Stimulated activated CD8-positive, alpha-beta memory T cell treated with anti-CD3 and anti-CD28 coated beads, Interleukin-15, amount 100 ng/mL, for 48 hours (primary cell): ENCODE measurements around the gene CCDC78.
"Not testable (repeated sequence)": the region's sequence is repeated elsewhere in the genome, so short reads cannot be mapped to it uniquely, and the experiment has no call there.

Experiments used
- DNase-seq, 2 donors: peaks; one replicate each; pipeline ENCODE4 v3.0.0-alpha.2; 2020; ENCODE audit warnings: low read depth in 2 of 2

Gene CCDC78

DNA sequence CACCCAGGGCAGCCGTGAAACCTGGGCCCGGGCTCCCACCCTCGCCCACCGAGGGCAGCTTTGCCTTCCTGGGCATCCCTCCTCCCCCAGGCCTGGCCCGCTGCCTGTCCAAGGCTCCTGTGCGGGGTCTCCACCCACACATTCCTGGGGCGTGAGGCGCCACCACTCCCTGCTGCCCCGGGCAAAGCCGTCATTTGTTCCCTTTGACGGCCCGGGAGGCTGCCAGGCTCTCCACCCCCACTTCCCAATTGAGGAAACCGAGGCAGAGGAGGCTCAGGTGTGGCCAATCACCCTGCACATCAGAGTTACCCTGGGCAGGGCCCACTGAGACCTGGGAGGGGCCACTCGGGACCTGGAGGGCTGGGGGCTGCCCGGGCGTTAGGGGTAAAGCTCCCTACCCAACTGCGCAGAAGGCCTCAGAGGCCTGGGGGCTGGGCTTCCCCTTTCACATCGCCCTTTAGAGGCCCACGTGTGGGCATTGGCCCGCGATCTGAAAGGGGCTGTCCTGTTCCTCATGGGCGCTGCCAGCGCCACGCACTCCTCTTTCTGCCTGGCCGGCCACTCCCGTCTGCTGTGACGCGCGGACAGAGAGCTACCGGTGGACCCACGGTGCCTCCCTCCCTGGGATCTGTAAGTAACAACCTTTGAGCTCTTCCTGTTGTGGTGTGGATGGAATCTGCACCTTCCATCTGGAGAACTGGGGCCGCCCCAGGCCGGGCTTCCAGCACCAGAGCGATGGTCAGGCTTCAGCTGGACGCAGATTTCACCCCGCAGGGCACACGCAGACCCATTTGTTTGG is 34.5 kb upstream of the CCDC78 start, which contains the start of gene MSLN:
MSLN (plus strand) TSS at position 190 of the 799 bp plus-strand sequence. CDS start 1,947 bp downstream, outside the sequence.
- DNase-seq = no peak

DNA sequence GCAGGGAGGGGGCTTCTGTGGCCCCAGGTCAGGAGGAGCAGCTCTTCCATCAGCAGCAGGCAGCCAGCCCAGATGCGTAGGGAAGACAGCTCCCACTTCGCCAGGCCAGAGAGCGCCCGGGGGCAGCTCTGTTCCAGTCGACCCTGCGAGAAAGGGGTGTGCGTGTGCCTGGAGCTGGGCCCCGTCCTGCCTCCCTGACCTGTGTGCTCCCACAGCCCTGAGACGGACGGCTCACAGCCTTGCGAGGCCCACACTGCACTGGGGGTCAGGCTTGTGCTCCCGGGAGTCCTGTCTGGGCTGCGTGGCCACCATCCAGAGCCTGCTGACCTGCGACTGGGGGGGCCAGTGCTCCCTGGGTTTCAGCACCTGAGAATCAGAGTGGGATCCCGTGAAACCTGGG is 33.8 kb upstream of the CCDC78 start:
- DNase-seq = no peak

DNA sequence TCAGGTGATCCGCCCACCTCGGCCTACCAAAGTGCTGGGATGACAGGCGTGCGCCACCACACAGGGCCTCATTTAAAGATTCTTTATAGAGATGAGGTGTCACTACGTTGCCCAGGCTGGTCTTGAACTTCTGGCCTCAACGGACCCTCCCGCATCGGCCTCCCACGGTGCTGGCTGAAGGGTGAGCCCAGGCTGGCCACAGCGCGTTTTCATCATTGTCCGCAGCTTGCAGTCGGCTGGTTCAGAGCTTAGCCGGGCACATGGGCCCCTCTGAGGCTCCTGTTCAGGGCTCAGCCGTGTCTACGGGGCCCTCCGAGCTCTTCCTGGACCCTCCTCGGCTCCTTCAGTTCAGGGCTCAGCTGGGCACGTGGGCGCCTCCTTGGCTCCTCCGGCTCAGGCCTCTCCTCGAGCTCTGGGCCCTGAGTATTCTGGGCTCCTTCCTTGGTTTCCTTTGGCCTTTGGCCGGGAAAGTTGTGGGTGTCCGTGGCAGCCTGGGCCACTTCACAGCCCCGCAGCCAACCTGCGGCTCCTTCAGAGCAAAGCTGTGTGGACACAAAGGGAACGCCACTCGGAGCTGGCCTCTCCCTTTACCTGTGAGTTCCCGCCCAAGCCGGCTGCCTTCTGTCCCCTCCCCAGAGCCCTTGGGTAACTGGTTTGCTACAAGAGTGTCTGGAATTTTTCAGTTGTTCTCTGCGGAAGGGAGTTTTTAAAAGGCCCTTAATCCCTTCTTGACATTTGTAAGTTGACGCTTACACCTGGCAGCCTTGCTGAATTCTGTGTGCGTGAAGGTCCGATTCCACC is 33.1 kb upstream of the CCDC78 start:
- no peak for DNase-seq

DNA sequence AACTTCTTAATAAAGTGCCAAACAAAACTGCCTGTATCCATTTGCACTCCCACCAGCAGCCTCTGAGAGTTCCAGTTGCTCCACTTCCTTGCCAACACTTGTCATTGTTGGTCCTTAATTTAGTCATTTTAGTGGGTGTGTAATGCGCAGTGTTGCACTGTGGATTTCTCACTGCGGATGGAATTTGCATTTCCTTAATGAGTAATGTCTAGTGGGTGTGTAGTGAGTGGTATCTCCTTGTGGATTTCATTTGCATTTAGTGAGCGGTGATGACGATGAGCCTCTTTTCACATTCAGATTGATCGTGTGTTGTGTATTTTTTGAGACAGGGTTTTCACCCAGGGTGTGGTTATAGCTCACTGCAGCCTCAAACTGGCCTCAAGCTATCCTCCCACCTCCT is 30.2 kb upstream of the CCDC78 start:
- DNase-seq = no peak

DNA sequence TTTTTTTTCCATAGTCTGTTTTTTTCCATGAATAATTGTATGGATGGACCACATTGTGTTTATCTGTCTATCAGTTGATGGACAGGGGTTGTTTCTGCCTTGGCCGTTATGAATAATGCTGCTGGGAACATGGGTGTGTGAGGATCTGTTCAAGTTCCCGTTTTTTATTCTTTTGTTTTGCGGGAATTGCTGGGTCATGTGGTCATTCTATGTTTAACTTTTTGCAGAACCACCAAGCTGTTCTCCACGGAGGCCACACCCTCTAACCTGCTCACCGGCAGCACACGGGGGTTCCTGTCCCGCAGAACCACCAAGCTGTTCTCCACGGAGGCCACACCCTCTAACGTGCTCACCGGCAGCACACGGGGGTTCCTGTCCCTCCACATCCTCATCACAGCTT is 28.4 kb upstream of the CCDC78 start:
- no peak for DNase-seq

DNA sequence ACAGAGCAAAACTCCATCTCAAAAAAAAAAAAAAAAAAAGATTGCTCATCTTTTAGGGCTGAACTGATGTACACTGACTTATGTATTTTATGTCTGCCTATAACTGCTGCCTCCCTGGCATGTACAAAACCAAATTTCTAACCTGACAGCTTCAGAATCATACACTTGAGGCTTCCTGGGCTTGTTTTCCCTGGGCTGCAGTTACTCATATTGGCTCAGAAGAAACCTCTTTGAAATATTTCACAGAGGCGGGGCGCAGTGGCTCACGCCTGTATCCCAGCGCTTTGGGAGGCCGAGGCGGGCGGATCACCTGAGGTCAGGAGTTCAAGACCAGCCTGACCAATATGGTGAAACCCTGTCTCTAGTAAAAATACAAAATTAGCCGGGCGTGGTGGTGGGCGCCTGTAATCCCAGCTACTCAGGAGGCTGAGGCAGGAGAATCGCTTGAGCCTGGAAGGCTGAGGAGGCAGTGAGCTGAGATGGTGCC is 27.9 kb upstream of the CCDC78 start:
- not testable (repeated sequence) for DNase-seq

DNA sequence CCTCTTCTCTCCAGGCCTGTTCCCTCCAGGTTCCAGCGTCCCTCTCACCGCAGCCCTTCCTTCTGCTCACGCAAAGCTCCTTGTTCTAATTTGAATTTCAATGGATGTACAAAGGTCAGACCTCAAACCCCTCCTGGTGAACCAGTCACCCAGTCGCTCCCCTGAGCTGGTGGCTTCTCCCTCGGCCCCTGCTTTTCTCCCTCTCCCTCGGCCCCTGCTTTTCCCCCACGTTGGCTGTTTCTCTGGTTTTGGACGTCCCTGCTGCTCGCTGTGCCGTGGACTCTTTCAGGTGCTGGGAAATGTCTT is 25.7 kb upstream of the CCDC78 start:
- DNase-seq = no peak

DNA sequence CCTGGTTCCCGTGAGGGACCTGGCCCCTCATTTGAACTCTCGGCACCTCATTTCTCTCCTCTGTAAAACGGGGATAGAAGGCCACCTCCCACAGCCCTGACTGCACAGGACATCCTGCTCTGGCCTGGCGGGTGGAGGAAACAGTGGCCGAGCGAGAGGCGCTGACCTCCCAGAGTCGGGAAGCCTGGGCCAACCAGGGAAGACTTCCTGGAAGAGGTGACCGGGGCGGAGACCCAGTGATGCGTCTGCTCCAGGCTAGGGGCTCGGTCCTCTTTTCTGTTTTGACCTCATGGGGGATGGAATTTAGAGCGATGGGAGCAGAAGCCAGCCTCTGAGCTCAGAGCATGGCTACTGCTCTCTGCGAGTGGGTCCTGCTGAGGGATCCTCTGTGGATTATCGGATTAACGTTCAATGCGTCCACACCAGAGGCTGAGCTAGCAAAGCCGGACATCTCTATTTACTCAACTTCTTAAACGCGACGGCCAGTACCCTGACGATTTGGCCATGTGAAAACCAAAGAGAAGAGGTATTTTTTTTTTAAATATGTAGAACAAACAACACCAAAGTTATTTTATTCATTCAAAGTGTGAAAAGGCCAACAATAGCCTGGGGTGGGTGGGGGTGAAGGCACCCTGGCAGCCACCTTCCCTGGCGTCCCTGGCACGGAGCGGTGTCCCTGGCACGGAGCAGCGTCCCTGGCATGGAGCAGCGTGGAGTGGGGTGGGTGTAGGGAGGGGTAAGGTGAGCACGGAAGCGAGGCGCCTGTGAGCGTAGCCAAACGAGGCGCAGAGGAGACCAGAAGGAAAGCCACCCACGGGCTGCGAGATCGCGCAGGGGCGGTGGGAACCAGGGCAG is 25.1 kb upstream of the CCDC78 start:
- DNase-seq = no peak

DNA sequence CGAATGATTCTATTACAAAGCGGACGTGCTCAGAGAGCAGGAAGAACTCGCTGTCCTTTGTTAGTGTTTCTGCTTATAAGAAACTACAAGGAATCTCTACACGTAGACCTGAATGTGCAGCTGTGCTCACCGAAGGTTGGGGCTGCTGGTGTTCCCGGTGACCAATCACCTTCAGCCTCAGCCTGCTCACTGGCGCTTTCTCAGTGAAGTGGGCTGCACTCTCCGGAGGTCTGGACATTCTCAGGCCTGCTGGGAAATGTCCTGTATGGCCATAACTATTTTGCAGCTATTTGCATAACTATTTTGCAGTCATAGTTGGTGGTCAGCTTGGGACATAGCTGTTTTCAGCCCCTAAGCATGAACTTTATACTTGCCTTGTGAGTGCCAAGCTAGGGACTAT is 24.2 kb upstream of the CCDC78 start:
- DNase-seq = no peak

DNA sequence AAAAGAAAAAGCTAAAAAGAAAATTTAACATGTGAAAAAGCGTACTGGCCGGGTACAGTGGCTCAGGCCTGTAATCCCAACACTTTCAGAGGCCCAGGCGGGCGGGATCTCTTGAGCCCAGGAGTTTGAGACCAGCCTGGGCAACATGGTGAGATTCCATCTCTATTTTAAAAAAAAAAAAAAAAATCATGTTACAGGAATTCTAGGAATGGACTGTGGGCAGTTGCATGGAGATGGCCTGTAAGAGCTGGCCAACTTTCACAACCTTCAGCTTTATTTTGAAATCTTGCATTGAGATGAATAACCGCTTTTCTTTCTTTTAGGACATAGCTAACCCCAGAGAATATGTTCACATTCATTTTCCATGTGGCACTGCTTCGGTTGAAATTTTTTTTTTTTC is 22.8 kb upstream of the CCDC78 start:
- DNase-seq = no peak

DNA sequence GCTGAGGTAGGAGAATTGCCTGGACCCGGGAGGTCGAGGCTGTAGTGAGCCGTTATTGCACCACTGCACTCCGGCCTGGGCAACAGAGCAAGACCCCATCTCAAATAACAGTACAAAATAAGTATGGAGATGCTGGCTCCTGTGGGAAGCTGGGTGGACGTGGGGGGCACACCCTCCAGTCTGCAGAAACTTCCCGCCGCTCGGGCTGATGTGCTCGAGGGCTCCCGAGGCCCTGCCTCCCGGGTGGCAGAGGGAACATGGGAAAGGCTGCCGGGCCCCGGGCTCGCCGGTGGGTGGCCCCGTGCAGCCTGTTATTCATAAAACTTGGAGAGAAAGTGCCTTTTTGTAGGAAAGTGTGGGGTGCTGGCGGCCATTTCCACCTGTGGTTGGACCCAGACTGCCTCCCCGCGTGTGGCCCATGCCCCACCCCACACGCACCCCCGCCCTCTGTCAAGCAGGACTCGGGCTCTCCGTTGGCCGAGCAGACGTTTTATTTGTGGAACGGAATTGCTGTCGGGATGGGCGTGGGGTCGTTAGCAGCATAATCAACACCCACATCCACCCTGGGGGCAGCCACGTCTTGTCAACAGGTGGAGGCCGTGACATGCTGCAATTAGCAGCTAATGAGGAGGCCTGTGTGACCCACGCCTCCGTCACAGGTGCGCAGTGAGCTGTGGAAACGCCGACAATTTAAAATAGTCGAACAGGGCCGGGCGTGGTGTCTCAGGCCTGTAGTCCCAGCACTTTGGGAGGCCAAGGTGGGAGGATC is 21.9 kb upstream of the CCDC78 start:
- DNase-seq = no peak

DNA sequence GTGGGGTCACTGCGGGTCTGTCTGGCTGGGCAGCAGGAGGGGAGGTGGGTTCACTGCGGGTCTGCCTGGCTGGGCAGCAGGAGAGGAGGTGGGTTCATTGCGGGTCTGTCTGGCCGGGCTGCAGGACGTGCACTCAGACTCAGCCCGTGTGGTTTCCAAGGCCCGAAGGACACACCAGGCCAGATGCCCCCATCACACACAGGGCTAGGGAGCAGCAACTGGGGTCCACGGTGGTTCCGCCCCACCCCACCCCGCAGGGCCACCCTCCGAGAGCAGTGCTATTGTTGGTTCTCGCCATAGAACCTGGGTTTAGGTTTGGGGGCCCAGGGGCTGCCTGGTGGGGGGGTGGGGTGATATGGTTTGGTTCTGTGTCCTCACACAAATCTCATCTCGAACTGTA is 20.4 kb upstream of the CCDC78 start:
- no peak for DNase-seq

DNA sequence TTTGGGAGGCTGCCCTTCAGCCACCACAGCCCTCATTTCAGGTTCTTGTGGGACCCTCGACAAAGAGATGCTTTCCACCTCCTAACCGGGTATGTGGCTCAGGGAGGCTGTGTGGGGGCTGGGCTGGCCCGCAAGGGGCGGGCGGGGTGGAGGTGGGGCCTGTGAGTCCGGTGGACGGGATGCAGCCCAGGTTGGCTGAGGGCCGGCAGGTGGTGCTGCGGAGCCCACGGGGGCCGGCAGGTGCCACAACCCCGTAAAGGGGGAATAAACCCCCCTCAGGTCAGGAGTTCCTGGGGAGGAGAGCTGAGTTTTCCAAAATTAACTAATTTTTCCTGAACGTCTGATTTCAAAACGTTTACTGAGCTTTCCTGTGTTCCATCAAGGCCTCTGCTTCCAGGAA is 19.5 kb upstream of the CCDC78 start:
- no peak for DNase-seq

DNA sequence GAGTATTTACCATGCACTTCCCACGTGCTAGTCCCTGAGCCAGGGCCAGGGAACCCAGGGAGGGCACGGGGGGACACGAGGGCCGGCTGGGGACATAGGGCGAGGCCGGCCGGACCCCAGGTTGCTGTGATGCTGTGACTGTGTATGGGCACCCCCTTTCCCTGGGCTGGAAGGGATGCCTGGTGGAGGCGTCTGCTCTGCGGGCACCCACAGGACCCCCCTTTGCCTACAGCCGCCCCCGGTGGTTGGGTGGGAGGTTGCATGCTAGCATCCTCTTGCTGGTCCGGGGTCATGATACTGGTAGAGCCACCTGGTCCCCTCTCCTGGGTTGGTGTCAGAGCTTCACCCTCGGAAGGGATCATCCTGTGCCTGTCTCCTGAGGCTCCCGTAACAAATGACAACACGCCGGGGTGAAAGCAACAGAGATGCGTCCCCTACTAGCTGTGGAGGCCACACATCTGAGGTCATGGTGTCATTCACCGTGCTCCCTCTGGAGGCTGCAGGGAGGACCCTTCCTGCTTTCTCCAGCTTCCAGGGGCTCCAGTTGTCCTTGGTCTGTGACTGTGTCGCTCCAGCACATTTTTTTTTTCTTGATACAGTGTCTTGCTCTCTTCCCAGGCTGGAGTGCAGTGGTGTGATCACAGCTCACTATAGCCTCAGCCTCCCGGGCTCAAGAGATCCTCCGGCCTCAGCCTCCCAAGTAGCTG is 17.7 kb upstream of the CCDC78 start:
- no peak for DNase-seq

DNA sequence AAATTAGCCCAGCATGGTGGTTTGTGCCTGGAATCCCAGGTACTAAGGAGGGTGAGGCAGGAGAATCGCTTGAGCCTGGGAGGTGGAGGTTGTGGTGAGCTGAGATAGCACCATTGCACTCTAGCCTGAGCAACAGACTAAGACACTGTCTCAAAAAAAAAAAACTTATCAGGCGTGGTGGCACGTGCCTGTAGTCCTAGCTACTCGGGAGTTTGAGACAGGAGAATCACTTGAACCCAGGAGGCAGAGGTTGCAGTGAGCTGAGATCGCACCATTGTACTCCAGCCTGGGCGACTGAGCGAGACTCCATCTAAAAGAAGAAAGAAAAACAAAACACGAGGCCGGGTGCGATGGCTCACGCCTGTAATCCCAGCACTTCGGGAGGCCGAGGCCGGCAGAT is 16.7 kb upstream of the CCDC78 start:
- DNase-seq = not testable (repeated sequence)

DNA sequence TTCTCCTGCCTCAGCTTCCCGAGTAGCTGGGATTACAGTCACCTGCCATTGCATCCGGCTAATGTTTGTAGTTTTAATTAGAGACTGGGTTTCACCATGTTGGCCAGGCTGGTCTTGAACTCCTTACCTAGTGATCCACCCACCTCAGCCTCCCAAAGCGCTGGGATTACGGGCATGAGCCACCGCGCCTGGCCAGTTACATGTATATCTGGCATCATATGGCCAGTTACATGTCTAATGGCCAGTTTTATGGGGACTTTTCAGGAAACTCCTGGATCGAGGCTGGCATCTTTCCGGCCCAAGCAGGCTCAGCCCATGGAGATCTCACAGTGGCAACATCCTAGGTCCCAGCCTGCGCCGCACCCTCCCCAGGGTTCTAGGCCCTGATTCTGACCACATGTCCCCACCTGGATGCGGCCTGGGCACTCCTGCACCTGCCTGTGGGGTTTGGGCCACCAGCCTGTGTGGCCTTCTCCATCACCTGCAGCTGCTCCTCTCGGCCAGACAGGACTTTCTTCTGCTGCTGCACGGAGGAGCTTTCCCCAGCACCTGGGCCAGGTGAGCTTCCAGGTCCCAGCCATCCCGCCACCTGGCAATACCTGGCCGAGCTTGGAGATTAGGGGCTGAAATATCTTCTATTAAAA is 15.9 kb upstream of the CCDC78 start:
- no peak for DNase-seq

DNA sequence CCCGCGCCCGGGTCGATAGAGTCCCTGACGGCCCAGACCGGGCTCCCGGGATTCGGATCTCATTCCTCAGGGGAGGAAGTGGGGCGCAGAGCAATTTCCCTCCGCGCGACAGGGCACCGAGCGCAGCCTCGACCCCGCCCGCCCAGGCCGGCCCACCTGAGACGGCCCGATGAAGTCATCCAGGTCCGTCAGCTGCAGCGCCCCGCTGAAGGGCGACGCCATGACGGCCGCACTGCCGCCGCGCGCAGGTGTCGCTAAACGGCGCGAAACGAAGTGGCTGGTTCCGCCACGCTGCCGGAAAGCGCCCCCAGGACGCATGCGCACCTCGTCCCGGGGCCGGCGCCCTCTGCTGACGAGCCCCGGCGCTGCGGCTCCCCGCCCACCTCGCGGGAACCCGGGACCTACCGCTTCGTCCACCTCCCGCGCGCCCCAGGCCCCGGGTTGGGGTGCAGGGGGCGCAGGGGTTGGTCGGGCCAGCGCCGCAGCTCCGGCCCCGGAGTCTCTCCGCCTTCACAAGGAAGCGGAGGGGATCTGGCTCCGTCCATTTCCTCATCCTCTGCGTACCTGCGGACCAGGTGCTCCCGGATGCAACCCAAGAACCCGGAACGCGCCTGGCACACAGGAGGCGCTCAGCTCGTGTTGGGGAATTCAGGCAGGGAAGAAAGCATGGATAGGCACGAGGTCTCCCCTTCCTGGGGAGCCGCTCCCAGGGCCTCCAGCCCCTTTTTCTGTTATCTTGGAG is 14.7 kb upstream of the CCDC78 start, which contains the start of gene CIAO3:
CIAO3 (minus strand) TSS at position 234 of the 742 bp plus-strand sequence; CDS start at position 222, 12 bp downstream.
- peak; percentile 88 to 90 for DNase-seq

DNA sequence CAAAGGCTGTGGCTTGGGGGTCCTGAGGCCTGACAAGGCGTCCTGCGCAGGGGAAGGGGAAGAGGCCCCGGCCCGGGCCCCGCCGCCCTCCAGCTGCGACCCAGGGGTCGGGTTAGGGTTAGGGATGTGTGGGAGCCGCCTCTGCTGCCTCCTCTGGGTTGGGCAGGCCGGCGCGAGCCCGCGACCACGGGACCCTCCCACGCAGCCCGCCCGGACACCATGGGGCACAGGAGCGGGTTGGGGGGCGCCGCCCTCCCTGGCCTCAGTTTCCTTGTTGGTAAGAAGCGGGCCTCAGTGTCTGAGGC is 14.2 kb upstream of the CCDC78 start:
- DNase-seq = no peak
